Stimulated activated naive CD4-positive, alpha-beta T cell treated with Interleukin-2 at 50 U/mL for 16 hours (primary cell): ENCODE data around the gene MICAL1.
"Not testable (repeated sequence)": the region's sequence is repeated elsewhere in the genome, so short reads cannot be mapped to it uniquely, and the experiment has no call there.

Experiments
- DNase-seq: peaks from one replicate; lab custom pipeline; 2025; lab: John Stamatoyannopoulos, UW

The MICAL1 gene

GRCh38 chr6:109475625-109476024 is 20.1 kb upstream of the MICAL1 start:
- no peak for DNase-seq

- DNase-seq, result no peak
Measured at GRCh38 chr6:109474995-109475394, 19.4 kb upstream of the MICAL1 start.

- DNase-seq, result no peak
Measured at GRCh38 chr6:109473120-109473519, 17.5 kb upstream of the MICAL1 start.

- no peak for DNase-seq
Measured at GRCh38 chr6:109472132-109472995, 16.8 kb upstream of the MICAL1 start.

- no peak for DNase-seq
Measured at GRCh38 chr6:109471105-109471810, 15.7 kb upstream of the MICAL1 start.

GRCh38 chr6:109469591-109470189 is 14.1 kb upstream of the MICAL1 start:
- DNase-seq, result no peak

GRCh38 chr6:109467696-109468095 is 12.1 kb upstream of the MICAL1 start:
- no peak for DNase-seq

- no peak for DNase-seq
Measured at GRCh38 chr6:109466212-109466923, 10.8 kb upstream of the MICAL1 start.

- no peak for DNase-seq
Measured at GRCh38 chr6:109465772-109466171, 10.2 kb upstream of the MICAL1 start.

- no peak for DNase-seq
Measured at GRCh38 chr6:109461733-109462526, 6.4 kb upstream of the MICAL1 start.

GRCh38 chr6:109461205-109461604 is 5.6 kb upstream of the MICAL1 start:
- DNase-seq, result not testable (repeated sequence)

- no peak for DNase-seq
Measured at GRCh38 chr6:109460161-109460829, 4.7 kb upstream of the MICAL1 start.

- DNase-seq, result peak; percentile 36
Measured at GRCh38 chr6:109458774-109459531, 3.4 kb upstream of the MICAL1 start.

- DNase-seq, result no peak
Measured at GRCh38 chr6:109457562-109457996, 2.0 kb upstream of the MICAL1 start.

GRCh38 chr6:109456710-109457561 is 1.4 kb upstream of the MICAL1 start:
- no peak for DNase-seq

- DNase-seq, result no peak
Measured at GRCh38 chr6:109456111-109456583, 575 bp upstream of the MICAL1 start.

GRCh38 chr6:109454496-109455436 is 806 bp downstream of the MICAL1 start:
- DNase-seq, result peak; percentile 74
